ENCODE data around the gene OSBPL7. TPM values are rescaled to one million over a fixed set of nuclear protein-coding genes. Genes with fewer than 3 reads are reported as not detected.

OSBPL7 gene
- total RNA-seq, 2 experiments from 2014 or later: 12.1 to 12.5 TPM

Other genes starting within 250 kb of the OSBPL7 start
- 100 to 1,000 TPM; 886 to 911 TPM for gene KPNB1, start 171.9 kb downstream of the OSBPL7 start, total RNA-seq
- 10 to 100 TPM; 11.7 to 11.9 TPM for gene TBKBP1, start 127.6 kb downstream of the OSBPL7 start, total RNA-seq
- gene TBX21, start 88.6 kb downstream of the OSBPL7 start, total RNA-seq: 10 to 100 TPM; 61.7 to 61.9 TPM
- gene MRPL10, start 9.7 kb upstream of the OSBPL7 start, total RNA-seq: 10 to 100 TPM; 70.0 to 75.2 TPM
- under 1 TPM; 0.46 to 0.68 TPM for gene LRRC46, start 9.9 kb upstream of the OSBPL7 start, total RNA-seq
- 10 to 100 TPM; 15.3 to 17.1 TPM for gene SCRN2, start 19.5 kb upstream of the OSBPL7 start, total RNA-seq
- gene SP6, start 29.4 kb upstream of the OSBPL7 start, total RNA-seq: not detected
- gene SP2, start 74.4 kb upstream of the OSBPL7 start, total RNA-seq: 10 to 100 TPM; 18.1 to 18.8 TPM
- gene PNPO, start 119.8 kb upstream of the OSBPL7 start, total RNA-seq: 10 to 100 TPM; 56.1 to 61.1 TPM
- gene PRR15L, start 136.1 kb upstream of the OSBPL7 start, total RNA-seq: not detected
- 100 to 1,000 TPM; 163 to 168 TPM for gene CDK5RAP3, start 149.3 kb upstream of the OSBPL7 start, total RNA-seq
- 1 to 10 TPM; 6.3 to 7.5 TPM for gene COPZ2, start 216.0 kb upstream of the OSBPL7 start, total RNA-seq
- 10 to 100 TPM; 99.0 to 99.7 TPM for gene NFE2L1, start 226.6 kb upstream of the OSBPL7 start, total RNA-seq